Panc1 (cell line): ENCODE data around the gene RUNX3. TPM values are rescaled to one million over a fixed set of nuclear protein-coding genes. Genes with fewer than 3 reads are reported as not detected.

ENCODE experiments used
- ATAC-seq: fragments of 200-7000 bp; cut with Tn5 transposase; 2 replicates; pipeline ENCODE4 v1.9.1; 2020; ENCODE audit warnings: mild to moderate bottlenecking, moderate library complexity
- BruUV-seq: library from RNA; stranded (reverse); fragments of 400-500 nt; replicated peaks from 2 replicates; lab custom pipeline; 2021; lab: Mats Ljungman, UMichigan
- CTCF ChIA-PET: fragments of 300-600 bp; sonication (Branson Sonifier 250); formaldehyde crosslinking; loops from one replicate; lab custom pipeline; 2022; ENCODE audit warnings: antibody characterized with exemption; lab: Charles Lee
- POLR2A ChIA-PET: fragments of 300-600 bp; sonication (Branson Sonifier 250); formaldehyde crosslinking; loops from one replicate; lab custom pipeline; 2022; ENCODE audit warnings: antibody characterized with exemption; lab: Charles Lee
- DNase-seq: peaks from one replicate; pipeline ENCODE4 v3.0.0-alpha.2; 2010; ENCODE audit warnings: low read depth, low spot score
- H3K27ac ChIP-seq: 2 replicates; pipeline ENCODE4 v1.5.1; 2011; ENCODE audit warnings: mild to moderate bottlenecking, low read length, inconsistent platforms
- H3K27me3 ChIP-seq: fragments of 200-500 bp; sonication (Bioruptor generic); 2 replicates; pipeline ENCODE4 v1.6.0; 2014; ENCODE audit warnings: low read length, inconsistent platforms; ENCODE audit not compliant: control insufficient read depth, insufficient read depth
- H3K36me3 ChIP-seq: fragments of 200-500 bp; sonication (Bioruptor generic); 2 replicates; pipeline ENCODE4 v1.5.1; 2014; ENCODE audit warnings: inconsistent platforms, mild to moderate bottlenecking, low read length, moderate library complexity; ENCODE audit not compliant: control insufficient read depth, insufficient read depth
- H3K4me1 ChIP-seq: 2 replicates; pipeline ENCODE4 v1.5.1; 2011; ENCODE audit warnings: inconsistent platforms, mild to moderate bottlenecking, low read length, moderate library complexity; ENCODE audit not compliant: control insufficient read depth, insufficient read depth
- H3K4me3 ChIP-seq, 2 experiments: 2 replicates each; pipeline ENCODE4 v1.5.1; 2011 to 2012; ENCODE audit warnings: low read depth in 2 of 2, low read length in 2 of 2, mild to moderate bottlenecking in 2 of 2, inconsistent platforms in 1 of 2, moderate library complexity in 1 of 2
- H3K9me3 ChIP-seq: fragments of 200-500 bp; sonication (Bioruptor generic); 2 replicates; pipeline ENCODE4 v1.5.1; 2014; ENCODE audit warnings: low read depth, mild to moderate bottlenecking, inconsistent platforms, low read length, moderate library complexity; ENCODE audit not compliant: control insufficient read depth, insufficient read depth
- POLR2AphosphoS5 ChIP-seq: IDR thresholded peaks from 2 replicates; pipeline ENCODE4 v1.6.1; 2012; ENCODE audit warnings: mild to moderate bottlenecking, low read depth, low read length, moderate library complexity
- SIN3A ChIP-seq: IDR thresholded peaks from 2 replicates; pipeline ENCODE4 v1.6.1; 2012; ENCODE audit warnings: low read depth, mild to moderate bottlenecking, low read length, moderate library complexity, borderline replicate concordance; ENCODE audit not compliant: insufficient read depth
- TCF7L2 ChIP-seq: IDR thresholded peaks from 2 replicates; pipeline ENCODE4 v1.6.1; 2011; ENCODE audit warnings: mild to moderate bottlenecking, low read depth, low read length, inconsistent platforms
- in situ Hi-C: cut with HindIII; loops from 2 replicates; pipeline ENCODE4 v1.10.0; 2016; ENCODE audit warnings: low sequenced_read_pairs, low pct_unique_long_range_greater_than_20kb
- intact Hi-C: fragments of 100-400 bp; cut with micrococcal nuclease; formaldehyde crosslinking; loops from one replicate; pipeline ENCODE4 v1.10.0; 2022; ENCODE audit not compliant: unreplicated experiment
- total RNA-seq: library from RNA; stranded (reverse); gene quantifications from one replicate; pipeline ENCODE4 v1.2.1, GENCODE V29; 2021; ENCODE audit not compliant: unreplicated experiment
- TF ChIP-seq, protein P1 (sequence below), 2 experiments: IDR thresholded peaks; 2 replicates each; pipeline ENCODE4 v1.6.1; 2011 to 2012; ENCODE audit warnings: low read depth in 2 of 2, control low read depth in 1 of 2, low read length in 1 of 2, mild to moderate bottlenecking in 1 of 2, moderate library complexity in 1 of 2; ENCODE audit not compliant: insufficient read depth in 1 of 2
- TF ChIP-seq, protein P2 (sequence below): fragments of 450-650 bp; IDR thresholded peaks from 2 replicates; pipeline ENCODE4 v1.5.1; 2017; ENCODE audit warnings: mild to moderate bottlenecking

Gene RUNX3
- total RNA-seq, 1 experiment from 2014 or later: 0.10 TPM

DNA sequence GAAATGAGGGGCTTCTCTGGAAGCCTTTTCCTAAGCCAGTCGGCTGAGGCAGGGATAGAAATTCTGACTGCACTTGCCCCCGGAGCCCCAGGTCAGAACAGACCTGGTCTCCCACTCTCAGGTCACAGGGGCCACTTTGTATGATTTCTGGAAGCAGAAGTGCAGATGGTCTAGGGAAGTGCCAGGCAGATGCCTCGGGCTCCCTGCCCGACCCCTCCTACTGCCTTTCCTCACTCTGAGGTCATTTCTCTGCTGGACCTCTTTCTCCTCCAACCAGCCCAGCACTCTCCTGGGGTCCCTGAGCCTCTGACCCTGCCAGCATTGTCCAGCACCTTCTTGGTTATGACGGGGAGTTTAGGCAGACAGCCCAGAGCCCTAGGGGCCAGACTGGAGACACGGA lies 8.7 kb downstream of the RUNX3 start:
- CTCF ChIA-PET: no interaction called here

DNA sequence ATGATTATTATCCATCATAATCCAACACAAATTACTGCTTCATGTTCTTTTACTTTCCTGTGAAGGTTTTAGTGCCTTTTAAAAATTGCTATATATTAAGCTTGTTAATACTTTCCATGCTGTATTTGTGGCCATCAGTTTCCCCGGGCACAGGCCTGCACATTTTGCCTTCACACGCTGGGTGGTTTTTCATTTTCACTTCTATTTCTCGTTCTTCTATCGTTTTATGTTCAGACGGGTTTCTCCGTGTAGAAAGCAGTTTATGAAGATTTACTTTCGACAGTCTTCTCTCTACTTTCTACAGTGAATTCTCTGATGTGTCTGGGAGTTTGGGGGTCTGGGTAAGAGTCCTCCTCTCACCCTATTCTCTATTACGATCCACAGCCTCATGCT lies 9.5 kb downstream of the RUNX3 start:
- in situ Hi-C loops: no loop called here
- ATAC-seq: no peak

More for the DNA sequence above, 8.7 kb downstream of the RUNX3 start:
- DNase-seq (no peak), ATAC-seq (0 out of 2 replicates have a peak, but pooled peaks have one; percentile 14)
- no peaks in the 10 kb centered on the region for H3K9me3 ChIP-seq
- no peaks in the 10 kb centered on the region; the same call in 1 of the 2 replicates for H3K4me1 ChIP-seq
- H3K36me3 ChIP-seq: no peaks in the 10 kb centered on the region
- POLR2A ChIA-PET: no interaction called here
- in situ Hi-C loops (no loop called here), intact Hi-C loops (loop anchor here (10.0 kb wide), 1 partner anchor 173 kb away; no protein-coding TSS in a partner anchor)
- no peaks in the 10 kb centered on the region for H3K27me3 ChIP-seq
- no peak overlapping the region for H3K27ac ChIP-seq
- TF ChIP-seq, protein P1, sequence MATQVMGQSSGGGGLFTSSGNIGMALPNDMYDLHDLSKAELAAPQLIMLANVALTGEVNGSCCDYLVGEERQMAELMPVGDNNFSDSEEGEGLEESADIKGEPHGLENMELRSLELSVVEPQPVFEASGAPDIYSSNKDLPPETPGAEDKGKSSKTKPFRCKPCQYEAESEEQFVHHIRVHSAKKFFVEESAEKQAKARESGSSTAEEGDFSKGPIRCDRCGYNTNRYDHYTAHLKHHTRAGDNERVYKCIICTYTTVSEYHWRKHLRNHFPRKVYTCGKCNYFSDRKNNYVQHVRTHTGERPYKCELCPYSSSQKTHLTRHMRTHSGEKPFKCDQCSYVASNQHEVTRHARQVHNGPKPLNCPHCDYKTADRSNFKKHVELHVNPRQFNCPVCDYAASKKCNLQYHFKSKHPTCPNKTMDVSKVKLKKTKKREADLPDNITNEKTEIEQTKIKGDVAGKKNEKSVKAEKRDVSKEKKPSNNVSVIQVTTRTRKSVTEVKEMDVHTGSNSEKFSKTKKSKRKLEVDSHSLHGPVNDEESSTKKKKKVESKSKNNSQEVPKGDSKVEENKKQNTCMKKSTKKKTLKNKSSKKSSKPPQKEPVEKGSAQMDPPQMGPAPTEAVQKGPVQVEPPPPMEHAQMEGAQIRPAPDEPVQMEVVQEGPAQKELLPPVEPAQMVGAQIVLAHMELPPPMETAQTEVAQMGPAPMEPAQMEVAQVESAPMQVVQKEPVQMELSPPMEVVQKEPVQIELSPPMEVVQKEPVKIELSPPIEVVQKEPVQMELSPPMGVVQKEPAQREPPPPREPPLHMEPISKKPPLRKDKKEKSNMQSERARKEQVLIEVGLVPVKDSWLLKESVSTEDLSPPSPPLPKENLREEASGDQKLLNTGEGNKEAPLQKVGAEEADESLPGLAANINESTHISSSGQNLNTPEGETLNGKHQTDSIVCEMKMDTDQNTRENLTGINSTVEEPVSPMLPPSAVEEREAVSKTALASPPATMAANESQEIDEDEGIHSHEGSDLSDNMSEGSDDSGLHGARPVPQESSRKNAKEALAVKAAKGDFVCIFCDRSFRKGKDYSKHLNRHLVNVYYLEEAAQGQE (IDR thresholded peaks at IDR 0.05; ENCODE audit: insufficient read depth in 1 of 2, low read depth in 2 of 2, low read length in 1 of 2): no peak
- TF ChIP-seq SIN3A: no peak
- TF ChIP-seq, protein P2, sequence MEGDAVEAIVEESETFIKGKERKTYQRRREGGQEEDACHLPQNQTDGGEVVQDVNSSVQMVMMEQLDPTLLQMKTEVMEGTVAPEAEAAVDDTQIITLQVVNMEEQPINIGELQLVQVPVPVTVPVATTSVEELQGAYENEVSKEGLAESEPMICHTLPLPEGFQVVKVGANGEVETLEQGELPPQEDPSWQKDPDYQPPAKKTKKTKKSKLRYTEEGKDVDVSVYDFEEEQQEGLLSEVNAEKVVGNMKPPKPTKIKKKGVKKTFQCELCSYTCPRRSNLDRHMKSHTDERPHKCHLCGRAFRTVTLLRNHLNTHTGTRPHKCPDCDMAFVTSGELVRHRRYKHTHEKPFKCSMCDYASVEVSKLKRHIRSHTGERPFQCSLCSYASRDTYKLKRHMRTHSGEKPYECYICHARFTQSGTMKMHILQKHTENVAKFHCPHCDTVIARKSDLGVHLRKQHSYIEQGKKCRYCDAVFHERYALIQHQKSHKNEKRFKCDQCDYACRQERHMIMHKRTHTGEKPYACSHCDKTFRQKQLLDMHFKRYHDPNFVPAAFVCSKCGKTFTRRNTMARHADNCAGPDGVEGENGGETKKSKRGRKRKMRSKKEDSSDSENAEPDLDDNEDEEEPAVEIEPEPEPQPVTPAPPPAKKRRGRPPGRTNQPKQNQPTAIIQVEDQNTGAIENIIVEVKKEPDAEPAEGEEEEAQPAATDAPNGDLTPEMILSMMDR: no peak
- no peak for TF ChIP-seq POLR2AphosphoS5
- TF ChIP-seq TCF7L2: no peak
- H3K4me3 ChIP-seq: no peak overlapping the region
- BruUV-seq: no TSS peak

More for the DNA sequence above, 9.5 kb downstream of the RUNX3 start:
- no peaks in the 10 kb centered on the region for H3K9me3 ChIP-seq
- H3K4me1 ChIP-seq: no peaks in the 10 kb centered on the region
- no peaks in the 10 kb centered on the region for H3K27me3 ChIP-seq
- H3K4me3 ChIP-seq: no peak overlapping the region
- no peak for DNase-seq
- no TSS peak for BruUV-seq
- TF ChIP-seq POLR2AphosphoS5 (no peak), SIN3A (no peak), TCF7L2 (no peak)
- TF ChIP-seq, protein P1 (IDR thresholded peaks at IDR 0.05; ENCODE audit: insufficient read depth in 1 of 2, low read depth in 2 of 2, low read length in 1 of 2): no peak
- TF ChIP-seq, protein P2: no peak
- intact Hi-C loops: loop anchor here (10.0 kb wide), 1 partner anchor 174 kb away; no protein-coding TSS in a partner anchor
- no peak overlapping the region for H3K27ac ChIP-seq
- ChIA-PET POLR2A (no interaction called here), CTCF (no interaction called here)
- no peaks in the 10 kb centered on the region for H3K36me3 ChIP-seq
